Heart left ventricle (tissue), 16 donors: Measurements from ENCODE around the gene PLA2G2C. TPM values are rescaled to one million over a fixed set of nuclear protein-coding genes. Genes with fewer than 3 reads are reported as not detected.

Experiments
- ATAC-seq, 4 donors: fragments of 200-7000 bp; cut with Tn5 transposase; one replicate each; pipeline ENCODE4 v1.9.1; 2020 to 2022; ENCODE audit warnings: moderate library complexity in 4 of 4, mild to moderate bottlenecking in 3 of 4, moderate number of reproducible peaks in 1 of 4
- DNase-seq, 5 donors: peaks; one replicate each; pipeline ENCODE4 v3.0.0-alpha.2; 2020
- H3K27ac ChIP-seq, 12 donors: fragments of 200-600 bp; sonication (generic) in 4 of 12; one replicate each; pipeline versions ENCODE4 v1.5.0 to v1.8.0; 2016 to 2022; ENCODE audit warnings: mild to moderate bottlenecking in 2 of 12
- H3K27me3 ChIP-seq, 9 donors: fragments of 200-600 bp; sonication (generic) in 2 of 9; one replicate each; pipeline versions ENCODE4 v1.5.1 to v1.8.0; 2016 to 2022; ENCODE audit warnings: mild to moderate bottlenecking in 3 of 9
- H3K36me3 ChIP-seq, 9 donors: fragments of 200-600 bp; sonication (generic) in 2 of 9; one replicate each; pipeline versions ENCODE4 v1.5.0 to v1.8.0; 2018 to 2022; ENCODE audit warnings: mild to moderate bottlenecking in 2 of 9
- H3K4me1 ChIP-seq, 12 donors: fragments of 200-600 bp; sonication (generic) in 4 of 12; one replicate each; pipeline versions ENCODE4 v1.5.0 to v1.8.0; 2016 to 2022; ENCODE audit warnings: mild to moderate bottlenecking in 3 of 12
- H3K4me3 ChIP-seq, 12 donors: fragments of 200-600 bp; sonication (generic) in 4 of 12; one replicate each; pipeline versions ENCODE4 v1.5.0 to v1.8.0; 2017 to 2022; ENCODE audit warnings: mild to moderate bottlenecking in 9 of 12, moderate library complexity in 4 of 12
- H3K9me3 ChIP-seq, 12 donors: fragments of 200-600 bp; sonication (generic) in 4 of 12; one replicate each; pipeline versions ENCODE4 v1.5.0 to v1.8.0; 2016 to 2022; ENCODE audit warnings: mild to moderate bottlenecking in 1 of 12
- CTCF ChIP-seq, 12 donors: fragments of 200-600 bp; sonication (generic) in 4 of 12; IDR thresholded peaks; one replicate each; pipeline versions ENCODE4 v1.5.0 to v1.8.0; 2018 to 2022; ENCODE audit warnings: antibody characterized with exemption in 12 of 12, mild to moderate bottlenecking in 5 of 12
- POLR2A ChIP-seq, 2 donors: fragments of 450-650 bp; IDR thresholded peaks; one replicate each; pipeline ENCODE4 v1.6.1; 2017; ENCODE audit warnings: antibody characterized with exemption in 2 of 2, mild to moderate bottlenecking in 2 of 2, moderate library complexity in 2 of 2
- WGBS, 4 donors: extraction: QIAGEN DNeasy Blood & Tissue Kit in 2 of 4; methylation state at CpG; one replicate each; pipeline versions ENCODE4 v1.1.5 to v1.1.7; 2013 to 2018; 5-methylcytosine and 5-hydroxymethylcytosine counted together
- intact Hi-C, 10 donors: fragments of 100-400 bp; cut with DNase I; formaldehyde crosslinking; loops; one replicate each; pipeline versions ENCODE4 v1.11.1 to v1.14.2; 2022
- polyA plus RNA-seq, 2 donors: library from polyadenylated mRNA; stranded (reverse); fragments of 200-250 nt; gene quantifications; one replicate each; pipeline ENCODE4 v1.2.3, GENCODE V29; 2013
- total RNA-seq, 9 donors: library from RNA; depleted of rRNA in 2 of 9; stranded (reverse); fragments of >200 nt in 2 of 9; fragmentation: NEBNext Ultra II Directional in 3 of 9; extraction: Animal tissue kit (Norgen Biotek cat#: 25700) in 3 of 9; gene quantifications; one replicate each; pipeline versions ENCODE4 v1.1.0 to v1.2.4, GENCODE V29; 2016 to 2023
- donor health status: ischemic (EF 13 %, LVEDD 7.1; RV severe dilation, severe dysfunction).
- donor health status: healthy with polysubstance abuse.
- donor health status: DM: no; HTN: yes; CAD: no.
- donor health status: DM: no; HTN: no; CAD: no.
- donor health status: ischemic (EF 25% LVEDD 6.9; RV normal size, moderate dysfunction).
- donor health status: ischemic (EF 25% LVEDD 5.7; RV mildly dilated, moderate dysfunction).
- donor health status: healthy.
- donor health status: DM: yes; HTN: yes; CAD: no.
- donor health status: ischemic (EF 35%, LVEDD 5.7; RV mildly dilated, moderate dysfunction).
- donor health status: nonischemic (EF 11% LVEDD 7.7; RV severe dilation, severe dysfunction).
- donor health status: DM: yes; HTN: yes; CAD: no.
- donor health status: PGD.
- donor health status: ischemic (EF 29% LVEDD 5.4; RV normal size, mild dysfunction).
- donor health status: nonischemic (EF 23%, LVEDD 6.1; RV moderate dilation, normal function).

PLA2G2C gene
- total and polyA plus RNA-seq, 11 donors, result 0.16 TPM; not detected in 10

GRCh38 chr1:20126806-20127440, 59.4 kb downstream of the PLA2G2C start:
- peaks cover 0 to 10% (median 0%) of the 10 kb centered on the region in 12 donors for H3K9me3 ChIP-seq
- no peak overlapping the region for H3K27ac ChIP-seq
- DNase-seq (no peak), ATAC-seq (no peak)
- WGBS, 4 donors, result 90 to 98% (median 93%) methylated on average over 10 of the region's 10 CpGs
- H3K36me3 ChIP-seq, result no peaks in the 10 kb centered on the region
- peaks cover 0 to 4% (median 0%) of the 10 kb centered on the region in 9 donors for H3K27me3 ChIP-seq
- peaks cover 0 to 14% (median 0%) of the 10 kb centered on the region in 12 donors for H3K4me1 ChIP-seq
- intact Hi-C loops, result loop anchor here in 1 of 10 donors (10.0 kb wide), 1 partner anchor 1912 kb away; no protein-coding TSS in a partner anchor
- TF ChIP-seq CTCF (IDR thresholded peaks at IDR 0.05), result no peak
- no peak for TF ChIP-seq POLR2A (IDR thresholded peaks at IDR 0.05)
- H3K4me3 ChIP-seq, result no peak overlapping the region

GRCh38 chr1:20126041-20126805, 60.1 kb downstream of the PLA2G2C start:
- Histone ChIP-seq H3K4me3 (no peak overlapping the region), H3K27me3 (peaks cover 0 to 4% (median 0%) of the 10 kb centered on the region in 9 donors), H3K27ac (no peak overlapping the region), H3K4me1 (peaks cover 0 to 14% (median 0%) of the 10 kb centered on the region in 12 donors), H3K36me3 (no peaks in the 10 kb centered on the region), H3K9me3 (peaks cover 0 to 10% (median 0%) of the 10 kb centered on the region in 12 donors)
- 70 to 78% (median 73%) methylated on average over 8 to 9 of the region's 9 CpGs for WGBS, 4 donors
- TF ChIP-seq POLR2A (IDR thresholded peaks at IDR 0.05), result no peak
- TF ChIP-seq CTCF (IDR thresholded peaks at IDR 0.05), result no peak
- DNase-seq (no peak), ATAC-seq (peak in 1 of 4 donors; percentile 38)
- intact Hi-C loops, result loop anchor here in 1 of 10 donors (10.0 kb wide), 1 partner anchor 1911 kb away; no protein-coding TSS in a partner anchor

- ATAC-seq, result peak in 2 of 4 donors; percentile 37 to 46
- Histone ChIP-seq H3K4me1 (peaks cover 0 to 14% (median 0%) of the 10 kb centered on the region in 12 donors), H3K9me3 (peaks cover 0 to 7% (median 0%) of the 10 kb centered on the region in 12 donors), H3K36me3 (no peaks in the 10 kb centered on the region), H3K4me3 (no peak overlapping the region), H3K27ac (no peak overlapping the region), H3K27me3 (peaks cover 0 to 6% (median 3%) of the 10 kb centered on the region in 9 donors)
- WGBS, 4 donors, result 65 to 77% (median 72%) methylated on average over 10 of the region's 10 CpGs
- intact Hi-C loops, result loop anchor here in 1 of 10 donors (10.0 kb wide), 1 partner anchor 1910 kb away; no protein-coding TSS in a partner anchor
- no peak for DNase-seq
- no peak for TF ChIP-seq CTCF (IDR thresholded peaks at IDR 0.05)
- no peak for TF ChIP-seq POLR2A (IDR thresholded peaks at IDR 0.05)
Measured at GRCh38 chr1:20125100-20125499, 61.2 kb downstream of the PLA2G2C start.
